Suprapubic skin (tissue), 4 donors: Measurements from ENCODE around the gene BBS2. TPM values are rescaled to one million over a fixed set of nuclear protein-coding genes. Genes with fewer than 3 reads are reported as not detected.

ENCODE experiments used
- DNase-seq, 2 donors: peaks; one replicate each; pipeline ENCODE4 v3.0.0-alpha.2; 2019; ENCODE audit warnings: low spot score in 2 of 2
- H3K27ac ChIP-seq: fragments of 200-600 bp; sonication (generic); one replicate; pipeline ENCODE4 v1.5.1; 2019
- H3K27me3 ChIP-seq: fragments of 200-600 bp; sonication (generic); one replicate; pipeline ENCODE4 v1.5.1; 2019
- H3K36me3 ChIP-seq: fragments of 200-600 bp; sonication (generic); one replicate; pipeline ENCODE4 v1.5.1; 2019
- H3K4me1 ChIP-seq: fragments of 200-600 bp; sonication (generic); one replicate; pipeline ENCODE4 v1.5.1; 2019
- H3K4me3 ChIP-seq: fragments of 200-600 bp; sonication (generic); one replicate; pipeline ENCODE4 v1.5.1; 2019; ENCODE audit warnings: mild to moderate bottlenecking
- H3K9me3 ChIP-seq: fragments of 200-600 bp; sonication (generic); one replicate; pipeline ENCODE4 v1.5.1; 2019
- EP300 ChIP-seq: sonication (generic); formaldehyde crosslinking; IDR thresholded peaks from one replicate; pipeline ENCODE4 v1.6.1; 2017; ENCODE audit warnings: antibody characterized with exemption
- POLR2A ChIP-seq, 2 donors: fragments of 450-650 bp; IDR thresholded peaks; one replicate each; pipeline ENCODE4 v1.6.1; 2017; ENCODE audit warnings: antibody characterized with exemption in 2 of 2, mild to moderate bottlenecking in 2 of 2, moderate library complexity in 2 of 2
- POLR2AphosphoS5 ChIP-seq, 3 donors: sonication (generic); formaldehyde crosslinking; IDR thresholded peaks; one replicate each; pipeline ENCODE4 v1.6.1; 2017; ENCODE audit warnings: antibody characterized with exemption in 3 of 3
- WGBS: methylation state at CpG from one replicate; pipeline ENCODE4 v1.1.5; 2018; 5-methylcytosine and 5-hydroxymethylcytosine counted together
- total RNA-seq, 4 donors: library from RNA; depleted of rRNA; stranded (reverse); fragments of >200 nt; gene quantifications; one replicate each; pipeline ENCODE4 v1.1.0, GENCODE V29; 2016
- TF ChIP-seq, protein P1 (sequence below), 2 donors: fragments of 200-600 bp in 1 of 2; fragments of 450-650 bp in 1 of 2; sonication (generic) in 1 of 2; IDR thresholded peaks; one replicate each; pipeline ENCODE4 v1.5.1; 2016 to 2019; ENCODE audit warnings: antibody characterized with exemption in 2 of 2, mild to moderate bottlenecking in 1 of 2, moderate library complexity in 1 of 2

The BBS2 gene
- total RNA-seq, 4 donors from 2014 or later: 79.2 to 237 (median 99.2) TPM

DNA sequence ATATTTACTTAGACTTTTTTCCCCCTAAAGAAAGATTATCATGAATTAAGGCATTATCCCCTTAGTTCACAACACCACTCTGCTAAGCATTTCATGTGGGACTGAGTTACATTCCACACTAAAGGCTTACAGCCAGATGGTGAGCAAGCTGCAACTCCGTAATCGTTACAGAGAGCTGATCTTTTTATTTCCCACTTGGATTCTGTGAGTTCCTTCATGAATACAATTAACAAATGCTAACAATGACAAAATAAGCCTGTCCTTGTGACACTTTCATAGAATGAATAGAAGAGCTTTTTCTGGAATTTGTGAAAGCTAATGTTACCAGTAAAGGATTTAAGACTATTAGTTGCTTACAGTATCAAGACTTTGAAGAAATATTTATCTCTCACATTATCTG, 59.7 kb downstream of the BBS2 start:
- no peaks in the 10 kb centered on the region for H3K27me3 ChIP-seq
- peaks cover 78% of the 10 kb centered on the region for H3K36me3 ChIP-seq
- 74% methylated on average over 2 of the region's 2 CpGs for WGBS
- H3K4me1 ChIP-seq: no peaks in the 10 kb centered on the region
- TF ChIP-seq POLR2AphosphoS5 (IDR thresholded peaks at IDR 0.05) (no peak), POLR2A (IDR thresholded peaks at IDR 0.05) (no peak), EP300 (no peak)
- TF ChIP-seq, protein P1, sequence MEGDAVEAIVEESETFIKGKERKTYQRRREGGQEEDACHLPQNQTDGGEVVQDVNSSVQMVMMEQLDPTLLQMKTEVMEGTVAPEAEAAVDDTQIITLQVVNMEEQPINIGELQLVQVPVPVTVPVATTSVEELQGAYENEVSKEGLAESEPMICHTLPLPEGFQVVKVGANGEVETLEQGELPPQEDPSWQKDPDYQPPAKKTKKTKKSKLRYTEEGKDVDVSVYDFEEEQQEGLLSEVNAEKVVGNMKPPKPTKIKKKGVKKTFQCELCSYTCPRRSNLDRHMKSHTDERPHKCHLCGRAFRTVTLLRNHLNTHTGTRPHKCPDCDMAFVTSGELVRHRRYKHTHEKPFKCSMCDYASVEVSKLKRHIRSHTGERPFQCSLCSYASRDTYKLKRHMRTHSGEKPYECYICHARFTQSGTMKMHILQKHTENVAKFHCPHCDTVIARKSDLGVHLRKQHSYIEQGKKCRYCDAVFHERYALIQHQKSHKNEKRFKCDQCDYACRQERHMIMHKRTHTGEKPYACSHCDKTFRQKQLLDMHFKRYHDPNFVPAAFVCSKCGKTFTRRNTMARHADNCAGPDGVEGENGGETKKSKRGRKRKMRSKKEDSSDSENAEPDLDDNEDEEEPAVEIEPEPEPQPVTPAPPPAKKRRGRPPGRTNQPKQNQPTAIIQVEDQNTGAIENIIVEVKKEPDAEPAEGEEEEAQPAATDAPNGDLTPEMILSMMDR (IDR thresholded peaks at IDR 0.05): no peak
- no peak for DNase-seq
- H3K4me3 ChIP-seq: no peak overlapping the region
- H3K9me3 ChIP-seq: no peaks in the 10 kb centered on the region
- H3K27ac ChIP-seq: no peak overlapping the region

DNA sequence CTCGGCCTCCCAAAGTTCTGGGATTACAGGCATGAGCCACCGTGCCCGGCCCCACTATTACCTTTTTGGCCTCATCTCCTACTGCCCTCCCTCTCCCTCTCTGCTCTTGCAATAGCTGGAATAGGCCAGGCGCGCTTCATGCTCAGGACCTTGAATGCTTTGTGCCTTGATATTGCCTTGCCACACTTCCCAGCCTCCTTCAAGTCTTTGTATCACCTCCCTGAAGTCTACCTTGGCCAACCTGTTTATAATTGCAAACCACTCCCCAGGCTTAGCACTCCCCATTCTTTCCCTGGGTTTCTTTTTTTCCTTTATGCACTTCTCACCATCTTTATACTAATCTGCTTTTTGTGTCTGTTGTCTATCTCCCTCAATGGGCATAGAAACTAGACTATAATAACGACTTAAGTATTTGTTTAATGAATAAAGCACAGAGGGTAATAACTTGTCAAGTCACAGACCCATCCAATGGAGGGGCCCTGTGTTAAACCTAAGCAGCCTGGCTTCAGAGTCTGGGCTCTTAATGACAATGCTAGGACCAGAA, 61.8 kb downstream of the BBS2 start:
- no peaks in the 10 kb centered on the region for H3K27me3 ChIP-seq
- no peaks in the 10 kb centered on the region for H3K9me3 ChIP-seq
- H3K4me1 ChIP-seq: no peaks in the 10 kb centered on the region
- WGBS: 93% methylated on average over 6 of the region's 6 CpGs
- TF ChIP-seq EP300 (no peak), POLR2AphosphoS5 (IDR thresholded peaks at IDR 0.05) (no peak), POLR2A (IDR thresholded peaks at IDR 0.05) (no peak)
- TF ChIP-seq, protein P1 (IDR thresholded peaks at IDR 0.05): no peak
- DNase-seq: no peak
- peaks cover 76% of the 10 kb centered on the region for H3K36me3 ChIP-seq
- H3K27ac ChIP-seq: no peak overlapping the region
- H3K4me3 ChIP-seq: no peak overlapping the region

DNA sequence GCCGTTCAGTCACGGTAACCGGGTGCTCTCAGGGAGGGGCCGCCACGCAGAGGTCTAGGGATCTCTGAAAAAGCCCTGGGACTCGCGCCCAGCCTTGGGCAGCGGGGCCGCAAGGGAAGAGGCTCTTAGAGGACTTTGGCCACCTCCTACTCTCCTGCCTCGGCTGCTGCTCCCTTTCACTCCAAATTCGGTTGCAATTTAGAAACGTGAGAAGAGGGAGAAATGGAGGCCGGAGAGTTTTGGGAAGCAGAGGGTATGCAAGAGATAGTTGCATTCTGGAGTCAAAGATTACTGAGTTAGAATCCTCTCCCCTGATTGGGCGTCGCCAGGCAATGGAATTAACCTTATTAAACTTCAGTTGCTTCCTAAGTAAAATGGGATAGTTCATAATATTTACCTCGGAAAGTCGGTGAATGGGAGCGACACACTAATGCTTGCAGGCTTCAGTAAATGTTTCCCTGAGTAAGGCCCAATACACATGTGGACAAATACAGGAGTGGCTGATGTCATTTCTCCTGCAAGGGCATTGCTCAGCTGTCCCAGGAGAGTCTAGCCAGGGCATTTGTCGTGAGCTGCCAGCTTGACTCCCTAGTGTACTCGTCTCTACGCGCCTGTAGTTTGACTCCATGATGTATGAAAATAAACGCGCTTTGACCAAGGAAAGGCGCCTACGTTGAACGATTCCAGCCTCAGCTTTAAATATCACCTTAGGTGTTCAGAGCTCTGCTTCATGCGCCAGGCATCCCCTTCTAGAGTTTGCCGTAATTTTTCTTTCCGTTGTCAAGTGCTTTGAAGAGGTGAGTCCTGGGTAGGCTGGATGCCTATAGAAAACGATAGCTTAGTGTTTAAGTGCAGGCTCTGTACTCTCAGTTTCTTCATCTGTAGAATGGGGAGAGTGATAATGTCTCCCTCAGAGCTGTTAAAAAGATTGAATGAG, 67.8 kb downstream of the BBS2 start:
- H3K4me1 ChIP-seq: peaks cover 33% of the 10 kb centered on the region
- TF ChIP-seq POLR2AphosphoS5 (IDR thresholded peaks at IDR 0.05): no peak
- no peak for TF ChIP-seq POLR2A (IDR thresholded peaks at IDR 0.05)
- TF ChIP-seq, protein P1 (IDR thresholded peaks at IDR 0.05): no peak
- TF ChIP-seq EP300: no peak
- no peaks in the 10 kb centered on the region for H3K27me3 ChIP-seq
- H3K9me3 ChIP-seq: no peaks in the 10 kb centered on the region
- no peak for DNase-seq
- H3K4me3 ChIP-seq: peak overlapping the region; percentile 90
- WGBS: 5% methylated on average over 26 of the region's 31 CpGs
- peaks cover 34% of the 10 kb centered on the region for H3K36me3 ChIP-seq
- H3K27ac ChIP-seq: peak overlapping the region; percentile 91

DNA sequence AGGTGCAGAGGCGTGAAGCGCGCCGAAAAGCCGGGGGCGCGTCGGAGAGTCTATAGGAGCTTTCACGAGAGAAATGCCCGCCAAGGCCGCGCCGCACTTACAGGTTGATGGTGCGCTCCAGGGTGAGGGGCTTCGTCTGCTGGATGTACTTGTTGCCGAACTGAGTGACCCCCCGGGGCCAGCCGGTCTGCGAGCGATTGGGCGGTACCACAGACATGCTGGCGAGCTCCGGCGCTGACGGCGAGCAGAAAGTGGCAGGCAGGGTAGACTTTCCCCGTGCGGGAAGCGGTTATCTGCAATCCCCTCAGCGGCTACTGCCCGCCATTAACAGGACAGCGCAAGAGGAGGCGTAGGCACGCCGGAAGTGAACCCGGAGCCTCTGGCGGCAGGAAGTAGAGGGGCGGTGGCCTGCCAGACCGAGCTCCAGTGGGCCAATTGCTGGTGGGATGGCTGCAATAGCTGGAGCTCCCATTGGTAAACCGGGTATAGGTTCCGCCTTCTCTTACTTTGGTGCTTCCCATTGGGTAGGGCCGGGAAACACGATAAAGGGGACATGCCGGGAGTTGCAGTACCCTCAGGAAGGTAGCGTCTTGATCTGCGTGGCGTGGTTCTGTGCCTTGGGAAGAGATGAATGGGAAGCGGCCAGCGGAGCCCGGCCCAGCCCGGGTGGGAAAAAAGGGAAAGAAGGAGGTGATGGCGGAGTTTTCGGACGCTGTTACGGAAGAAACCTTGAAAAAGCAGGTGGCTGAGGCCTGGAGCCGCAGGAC, 68.7 kb downstream of the BBS2 start, which contains the start of the genes NUDT21 and OGFOD1:
NUDT21 (minus strand) TSS at position 347 of the 767 bp plus-strand sequence; CDS start at position 217, 130 bp downstream.
OGFOD1 (plus strand) TSS at position 569 of the 767 bp plus-strand sequence; CDS start at position 628, 59 bp downstream.
- no peak for TF ChIP-seq EP300
- TF ChIP-seq POLR2AphosphoS5 (IDR thresholded peaks at IDR 0.05): peak in 1 of 3 donors; percentile 16
- TF ChIP-seq POLR2A (IDR thresholded peaks at IDR 0.05): peak in 1 of 2 donors; percentile 46
- H3K4me3 ChIP-seq: peak within 1 kb of the TSS; percentile 90
- H3K27me3 ChIP-seq: no peaks in the 10 kb centered on the region
- WGBS: under 1% methylated on average over 53 of the region's 56 CpGs
- DNase-seq: peak; percentile 97
- H3K36me3 ChIP-seq: peaks cover 32% of the 10 kb centered on the region
- peaks cover 33% of the 10 kb centered on the region for H3K4me1 ChIP-seq
- peak within 1 kb of the TSS; percentile 91 for H3K27ac ChIP-seq
- H3K9me3 ChIP-seq: no peaks in the 10 kb centered on the region

DNA sequence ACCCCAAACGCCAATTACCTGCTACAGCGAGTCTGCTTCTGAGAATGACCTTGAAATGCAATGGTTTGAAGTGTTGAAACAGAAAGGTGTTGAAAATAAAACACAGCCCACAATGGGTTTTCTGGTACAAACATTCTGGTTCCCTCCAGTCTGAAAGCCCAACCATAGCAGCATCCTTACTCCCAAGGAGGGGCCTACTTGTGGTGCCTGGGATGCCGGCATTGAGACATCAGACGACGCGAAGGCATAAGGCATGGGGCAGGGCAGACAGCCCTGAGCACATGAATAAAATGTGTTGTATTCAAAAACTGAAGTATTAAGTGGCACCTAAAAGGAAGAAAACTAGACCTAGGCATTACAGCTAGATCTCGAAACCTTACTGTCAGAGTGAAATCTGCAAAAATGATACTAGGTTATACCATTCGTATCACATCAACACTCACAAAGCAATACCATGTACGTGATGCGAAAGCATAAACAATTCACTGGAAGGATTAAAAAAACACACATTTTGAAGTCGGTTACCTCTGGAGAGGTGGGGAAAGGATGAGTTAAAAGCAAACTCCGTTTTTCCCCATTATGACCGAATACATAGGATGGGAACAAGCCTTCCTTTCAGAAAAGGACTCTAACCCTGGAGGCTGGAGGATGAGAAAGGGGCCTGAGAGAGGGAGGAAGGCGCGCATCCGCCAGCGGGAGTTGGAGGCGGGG, 69.4 kb downstream of the BBS2 start:
- H3K4me3 ChIP-seq: peak overlapping the region; percentile 90
- H3K9me3 ChIP-seq: no peaks in the 10 kb centered on the region
- DNase-seq: no peak
- H3K4me1 ChIP-seq: peaks cover 33% of the 10 kb centered on the region
- WGBS: 8% methylated on average over 18 of the region's 18 CpGs
- H3K27ac ChIP-seq: peak overlapping the region; percentile 91
- H3K27me3 ChIP-seq: no peaks in the 10 kb centered on the region
- TF ChIP-seq POLR2A (IDR thresholded peaks at IDR 0.05) (no peak), POLR2AphosphoS5 (IDR thresholded peaks at IDR 0.05) (no peak), EP300 (no peak)
- peaks cover 34% of the 10 kb centered on the region for H3K36me3 ChIP-seq
